Activated CD4-positive, alpha-beta T cell treated with anti-CD3 and anti-CD28 coated beads, Interleukin-2, Interleukin-6, amounts not matched to agents 100 ng/mL and 50 ng/mL, durations not matched to agents 16 hours and 8 hours (primary cell): Measurements from ENCODE around the gene THBS1.

Source experiments
- DNase-seq: peaks from one replicate; pipeline ENCODE4 v3.0.0-alpha.2; 2020

The THBS1 gene

GRCh38 chr15:39580485-39581241, at the start of gene THBS1:
Gene THBS1 (plus strand): TSS chr15:39581079. CDS start chr15:39581858, 779 bp downstream.
- DNase-seq = peak; percentile 30

- DNase-seq = no peak
Measured at GRCh38 chr15:39534996-39535395, 45.9 kb upstream of the THBS1 start.

- no peak for DNase-seq
Measured at GRCh38 chr15:39535466-39535865, 45.4 kb upstream of the THBS1 start.

GRCh38 chr15:39538936-39539335, 41.9 kb upstream of the THBS1 start:
- no peak for DNase-seq

GRCh38 chr15:39539466-39539865, 41.4 kb upstream of the THBS1 start:
- no peak for DNase-seq

GRCh38 chr15:39539973-39540558, 40.8 kb upstream of the THBS1 start:
- no peak for DNase-seq

- DNase-seq = no peak
Measured at GRCh38 chr15:39542385-39543065, 38.4 kb upstream of the THBS1 start.

- no peak for DNase-seq
Measured at GRCh38 chr15:39543651-39544050, 37.2 kb upstream of the THBS1 start.

- no peak for DNase-seq
Measured at GRCh38 chr15:39546842-39547241, 34.0 kb upstream of the THBS1 start.

GRCh38 chr15:39548561-39548960, 32.3 kb upstream of the THBS1 start:
- no peak for DNase-seq

GRCh38 chr15:39549912-39550311, 31.0 kb upstream of the THBS1 start:
- DNase-seq = no peak

GRCh38 chr15:39551476-39551875, 29.4 kb upstream of the THBS1 start:
- DNase-seq = no peak

GRCh38 chr15:39552556-39552955, 28.3 kb upstream of the THBS1 start:
- no peak for DNase-seq

GRCh38 chr15:39553947-39554693, 26.8 kb upstream of the THBS1 start:
- peak; percentile 35 for DNase-seq

- peak; percentile 12 for DNase-seq
Measured at GRCh38 chr15:39554746-39555387, 26.0 kb upstream of the THBS1 start.

- no peak for DNase-seq
Measured at GRCh38 chr15:39555885-39556284, 25.0 kb upstream of the THBS1 start.

- DNase-seq = no peak
Measured at GRCh38 chr15:39556461-39556860, 24.4 kb upstream of the THBS1 start.

GRCh38 chr15:39558421-39558820, 22.5 kb upstream of the THBS1 start:
- DNase-seq = no peak

- no peak for DNase-seq
Measured at GRCh38 chr15:39564972-39565665, 15.8 kb upstream of the THBS1 start.

- no peak for DNase-seq
Measured at GRCh38 chr15:39565851-39566250, 15.0 kb upstream of the THBS1 start.

- DNase-seq = no peak
Measured at GRCh38 chr15:39573287-39573686, 7.6 kb upstream of the THBS1 start.

- no peak for DNase-seq
Measured at GRCh38 chr15:39573844-39574243, 7.0 kb upstream of the THBS1 start.
